ENCODE data around the gene RAMP2.

Gene RAMP2

GRCh38 chr17:42795465-42795864 lies 34.4 kb downstream of the RAMP2 start:
- DNase-seq: no peak

GRCh38 chr17:42796066-42796758 lies 35.2 kb downstream of the RAMP2 start:
- DNase-seq: no peak

- no peak for DNase-seq
Measured at GRCh38 chr17:42797067-42798007, 36.3 kb downstream of the RAMP2 start.

- DNase-seq: no peak
Measured at GRCh38 chr17:42798011-42798382, 37.0 kb downstream of the RAMP2 start.

GRCh38 chr17:42798383-42799380 lies 37.7 kb downstream of the RAMP2 start, which contains the start of the genes CNTD1 and COA3:
Gene CNTD1 (plus strand): TSS chr17:42798861. CDS start chr17:42799068, 207 bp downstream.
Gene COA3 (minus strand): TSS chr17:42798704. CDS start chr17:42798681, 23 bp downstream.
- peak; percentile 75 to 76 for DNase-seq

GRCh38 chr17:42803074-42803883 lies 42.3 kb downstream of the RAMP2 start:
- DNase-seq: no peak

- DNase-seq: no peak
Measured at GRCh38 chr17:42804918-42805367, 43.9 kb downstream of the RAMP2 start.

GRCh38 chr17:42806249-42806648 lies 45.2 kb downstream of the RAMP2 start:
- DNase-seq: no peak

GRCh38 chr17:42809250-42809649 lies 48.2 kb downstream of the RAMP2 start:
- no peak for DNase-seq

Data from CD4-positive, alpha-beta T cell treated with Interleukin-4 for 1 hour (primary cell).